Left ventricle myocardium inferior (tissue), 1 donor: ENCODE results near the gene THYN1. TPM values are rescaled to one million over a fixed set of nuclear protein-coding genes. Genes with fewer than 3 reads are reported as not detected.

Experiments used
- DNase-seq: peaks from one replicate; pipeline ENCODE4 v3.0.0-alpha.2; 2020
- H3K27ac ChIP-seq: fragments of 200-600 bp; replicated peaks from 2 replicates; pipeline ENCODE4 v1.8.0; 2021
- H3K27me3 ChIP-seq: fragments of 200-600 bp; 2 replicates; pipeline ENCODE4 v1.8.0; 2021; ENCODE audit warnings: low read depth
- H3K36me3 ChIP-seq: fragments of 200-600 bp; 2 replicates; pipeline ENCODE4 v1.8.0; 2021
- H3K4me1 ChIP-seq: fragments of 200-600 bp; 2 replicates; pipeline ENCODE4 v1.8.0; 2021
- H3K4me3 ChIP-seq: fragments of 200-600 bp; 2 replicates; pipeline ENCODE4 v1.8.0; 2021; ENCODE audit warnings: mild to moderate bottlenecking, moderate library complexity
- H3K9me3 ChIP-seq: fragments of 200-600 bp; replicated peaks from 2 replicates; pipeline ENCODE4 v1.8.0; 2021
- CTCF ChIP-seq: fragments of 200-600 bp; IDR thresholded peaks from 2 replicates; pipeline ENCODE4 v1.8.0; 2021; ENCODE audit warnings: antibody characterized with exemption, mild to moderate bottlenecking, borderline replicate concordance
- intact Hi-C: fragments of 100-400 bp; cut with micrococcal nuclease; formaldehyde crosslinking; loops from one replicate; pipeline ENCODE4 v1.11.0; 2022
- long read RNA-seq: library from polyadenylated mRNA; unstranded; transcript quantifications from one replicate; pipeline ENCODE4 v2.0.0, GENCODE V29; 2021
- total RNA-seq: library from RNA; stranded (reverse); fragmentation: NEBNext Ultra II Directional; extraction: Animal tissue kit (Norgen Biotek cat#: 25700); gene quantifications from one replicate; pipeline ENCODE4 v1.2.1, GENCODE V29; 2021
- donor health status: DM: no; HTN: yes; CAD: no; lungs with severe emphysema.

THYN1 gene
- 41.2 TPM for total RNA-seq
- long read RNA-seq, transcript THYN1-201 (7 exons, 1,299 nt) = minor isoform, 10 of 61 reads
- long read RNA-seq, transcript THYN1-203 (8 exons, 943 nt) = major isoform, 33 of 61 reads
- long read RNA-seq, transcript THYN1-204 (8 exons, 893 nt) = minor isoform, 10 of 61 reads
- long read RNA-seq, partial matches to known transcripts = 2 of 61 reads
- long read RNA-seq, other reads (novel, unspliced or antisense) = 4 of 61 reads

- Histone ChIP-seq H3K4me1 (peaks cover 42% of the 10 kb centered on the region), H3K4me3 (peak within 1 kb of the TSS; percentile 98), H3K27ac (peak within 1 kb of the TSS; percentile 86), H3K9me3 (no peaks in the 10 kb centered on the region), H3K27me3 (no peaks in the 10 kb centered on the region), H3K36me3 (peaks cover 45% of the 10 kb centered on the region)
- DNase-seq = peak; percentile 97
- TF ChIP-seq CTCF = peak; percentile 65
- intact Hi-C loops = no loop called here
Observed at GRCh38 chr11:134253188-134253993, at the start of gene THYN1, which contains the start of gene ACAD8. Gene THYN1 (minus strand): TSS chr11:134253352. CDS start chr11:134252882, 470 bp downstream. Gene ACAD8 (plus strand): TSS chr11:134253568. CDS start chr11:134253601, 33 bp downstream.

DNA sequence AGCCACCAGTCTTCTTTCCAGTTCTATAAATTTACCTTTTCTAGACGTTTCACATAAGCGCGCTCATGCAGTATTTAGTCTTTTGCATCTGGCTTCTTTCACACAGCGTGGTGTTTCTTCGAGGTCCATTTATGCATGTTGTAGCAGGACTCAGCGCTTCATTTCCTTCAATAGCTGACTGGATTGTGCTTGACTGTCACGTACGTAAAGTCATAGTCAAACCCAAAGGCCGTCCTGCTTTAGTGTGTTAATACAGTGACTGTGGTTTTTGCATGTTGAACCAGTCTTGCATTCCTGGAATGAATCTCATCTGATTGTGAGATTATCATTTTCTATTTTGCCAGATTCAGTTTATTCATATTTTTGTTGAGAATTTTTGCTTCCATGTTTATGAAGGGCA, 41.5 kb upstream of the THYN1 start:
- intact Hi-C loops = no loop called here
- no peak overlapping the region for H3K4me3 ChIP-seq
- no peaks in the 10 kb centered on the region for H3K9me3 ChIP-seq
- H3K27me3 ChIP-seq = peaks cover 21% of the 10 kb centered on the region
- H3K27ac ChIP-seq = no peak overlapping the region
- H3K4me1 ChIP-seq = no peaks in the 10 kb centered on the region
- no peak for DNase-seq
- H3K36me3 ChIP-seq = no peaks in the 10 kb centered on the region
- TF ChIP-seq CTCF = no peak

GRCh38 chr11:134293119-134294113, 40.3 kb upstream of the THYN1 start:
- Histone ChIP-seq H3K27ac (no peak overlapping the region), H3K36me3 (no peaks in the 10 kb centered on the region), H3K4me1 (no peaks in the 10 kb centered on the region), H3K27me3 (peaks cover 21% of the 10 kb centered on the region), H3K4me3 (no peak overlapping the region), H3K9me3 (no peaks in the 10 kb centered on the region)
- DNase-seq = no peak
- intact Hi-C loops = no loop called here
- TF ChIP-seq CTCF = no peak

DNA sequence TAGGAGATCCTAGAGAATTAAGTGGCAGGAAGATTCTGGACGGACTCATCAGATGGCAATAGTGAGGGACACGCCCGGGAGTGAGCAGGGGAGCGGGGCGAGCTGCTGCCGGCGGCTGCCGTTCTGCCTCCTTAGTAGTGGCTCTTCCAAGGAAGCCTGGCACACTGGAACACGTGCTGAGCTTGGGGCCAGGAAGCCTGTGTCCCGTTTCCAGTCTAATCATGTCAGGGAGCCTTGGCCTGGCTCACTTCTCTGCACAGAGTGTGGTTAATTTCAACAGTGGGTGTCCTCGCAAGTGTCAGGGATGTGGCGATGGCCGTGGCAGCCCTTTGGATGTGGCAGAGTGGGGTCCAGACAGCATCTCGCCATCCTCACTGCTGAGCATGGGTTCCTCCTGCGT, 39.5 kb upstream of the THYN1 start:
- Histone ChIP-seq H3K9me3 (no peaks in the 10 kb centered on the region), H3K4me1 (no peaks in the 10 kb centered on the region), H3K4me3 (no peak overlapping the region), H3K27me3 (peaks cover 22% of the 10 kb centered on the region), H3K36me3 (no peaks in the 10 kb centered on the region), H3K27ac (no peak overlapping the region)
- TF ChIP-seq CTCF = no peak
- no peak for DNase-seq
- intact Hi-C loops = no loop called here

GRCh38 chr11:134291196-134291595, 38.0 kb upstream of the THYN1 start:
- Histone ChIP-seq H3K4me1 (no peaks in the 10 kb centered on the region), H3K27ac (no peak overlapping the region), H3K4me3 (no peak overlapping the region), H3K36me3 (no peaks in the 10 kb centered on the region), H3K9me3 (no peaks in the 10 kb centered on the region), H3K27me3 (peaks cover 25% of the 10 kb centered on the region)
- TF ChIP-seq CTCF = no peak
- no peak for DNase-seq
- intact Hi-C loops = no loop called here
